Activated naive CD4-positive, alpha-beta T cell treated with anti-CD3 and anti-CD28 coated beads, Interleukin-2, amount 10 ng/mL, durations not matched to agents 7 days and 5 days (primary cell): Measurements from ENCODE around the gene ARPC1B.
A peak's percentile ranks its signal among the peaks of the same experiment; 100 is the strongest.
"Not testable (repeated sequence)": the region's sequence is repeated elsewhere in the genome, so short reads cannot be mapped to it uniquely, and the experiment has no call there.

Source experiments
- CTCF ChIA-PET: fragments of 350-600 bp; sonication (Branson Sonifier 250); formaldehyde crosslinking; loops from one replicate; lab custom pipeline; 2021; ENCODE audit warnings: antibody characterized with exemption; lab: Charles Lee
- DNase-seq: peaks from one replicate; pipeline ENCODE4 v3.0.0-alpha.2; 2020
- H3K27ac Mint-ChIP-seq: one replicate; pipeline ENCODE4 v1.8.0; 2021; ENCODE audit warnings: mild to moderate bottlenecking, moderate library complexity, mixed read lengths
- H3K27me3 Mint-ChIP-seq: one replicate; pipeline ENCODE4 v1.8.0; 2021; ENCODE audit warnings: mild to moderate bottlenecking, mixed read lengths
- H3K36me3 Mint-ChIP-seq: one replicate; pipeline ENCODE4 v1.8.0; 2021; ENCODE audit warnings: mixed read lengths
- H3K4me1 Mint-ChIP-seq: one replicate; pipeline ENCODE4 v1.8.0; 2021; ENCODE audit warnings: mixed read lengths
- H3K4me3 Mint-ChIP-seq: one replicate; pipeline ENCODE4 v1.8.0; 2021; ENCODE audit warnings: mild to moderate bottlenecking, moderate library complexity, mixed read lengths
- H3K9me3 Mint-ChIP-seq: one replicate; pipeline ENCODE4 v1.8.0; 2021; ENCODE audit warnings: mixed read lengths

Gene ARPC1B

GRCh38 chr7:99387239-99387635 is 12.7 kb downstream of the ARPC1B start:
- not testable (repeated sequence) for DNase-seq, H3K4me3 Mint-ChIP-seq, H3K27me3 Mint-ChIP-seq, H3K9me3 Mint-ChIP-seq
- Mint-ChIP-seq H3K4me1 (peaks cover 29% of the 10 kb centered on the region), H3K27ac (peak overlapping the region; percentile 64), H3K36me3 (peaks cover 48% of the 10 kb centered on the region)
- CTCF ChIA-PET, result interaction anchor here (1.4 to 2.0 kb wide), 4 partner anchors 17 to 27 kb away, joined by 3 to 13 read pairs (median 8); no protein-coding TSS in a partner anchor

- Mint-ChIP-seq H3K27me3 (no peaks in the 10 kb centered on the region), H3K27ac (peak overlapping the region; percentile 45), H3K4me1 (peaks cover 32% of the 10 kb centered on the region), H3K4me3 (no peak overlapping the region), H3K9me3 (no peaks in the 10 kb centered on the region), H3K36me3 (peaks cover 50% of the 10 kb centered on the region)
- CTCF ChIA-PET, result interaction anchor here (1.4 to 2.0 kb wide), 4 partner anchors 17 to 28 kb away, joined by 3 to 13 read pairs (median 8); no protein-coding TSS in a partner anchor
- DNase-seq, result no peak
These were observed 13.4 kb downstream of the ARPC1B start for GRCh38 chr7:99387912-99388311.

DNA sequence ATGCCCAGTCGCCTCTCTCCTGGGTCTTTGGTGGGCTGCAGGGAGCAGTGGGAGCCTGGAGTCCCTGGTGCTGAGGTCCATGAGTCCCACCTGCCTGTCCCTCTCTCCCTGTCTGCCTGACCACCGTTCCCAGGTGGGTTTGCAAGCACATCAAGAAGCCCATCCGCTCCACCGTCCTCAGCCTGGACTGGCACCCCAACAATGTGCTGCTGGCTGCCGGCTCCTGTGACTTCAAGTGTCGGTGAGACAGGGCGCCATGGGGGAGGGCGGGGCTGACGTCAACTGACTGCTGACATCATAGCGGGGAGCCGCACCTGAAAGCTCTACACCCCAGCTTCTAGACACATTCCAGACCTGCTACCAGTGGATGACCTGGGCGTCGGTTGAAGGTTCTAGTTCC is 15.2 kb downstream of the ARPC1B start:
- CTCF ChIA-PET, result interaction anchor here (0.6 to 1.0 kb wide), 3 partner anchors 22 to 25 kb away, joined by 3 to 4 read pairs (median 3); no protein-coding TSS in a partner anchor
- H3K27ac Mint-ChIP-seq, result no peak overlapping the region
- peaks cover 33% of the 10 kb centered on the region for H3K4me1 Mint-ChIP-seq
- H3K27me3 Mint-ChIP-seq, result no peaks in the 10 kb centered on the region
- no peaks in the 10 kb centered on the region for H3K9me3 Mint-ChIP-seq
- H3K36me3 Mint-ChIP-seq, result peaks cover 55% of the 10 kb centered on the region
- no peak overlapping the region for H3K4me3 Mint-ChIP-seq
- no peak for DNase-seq

DNA sequence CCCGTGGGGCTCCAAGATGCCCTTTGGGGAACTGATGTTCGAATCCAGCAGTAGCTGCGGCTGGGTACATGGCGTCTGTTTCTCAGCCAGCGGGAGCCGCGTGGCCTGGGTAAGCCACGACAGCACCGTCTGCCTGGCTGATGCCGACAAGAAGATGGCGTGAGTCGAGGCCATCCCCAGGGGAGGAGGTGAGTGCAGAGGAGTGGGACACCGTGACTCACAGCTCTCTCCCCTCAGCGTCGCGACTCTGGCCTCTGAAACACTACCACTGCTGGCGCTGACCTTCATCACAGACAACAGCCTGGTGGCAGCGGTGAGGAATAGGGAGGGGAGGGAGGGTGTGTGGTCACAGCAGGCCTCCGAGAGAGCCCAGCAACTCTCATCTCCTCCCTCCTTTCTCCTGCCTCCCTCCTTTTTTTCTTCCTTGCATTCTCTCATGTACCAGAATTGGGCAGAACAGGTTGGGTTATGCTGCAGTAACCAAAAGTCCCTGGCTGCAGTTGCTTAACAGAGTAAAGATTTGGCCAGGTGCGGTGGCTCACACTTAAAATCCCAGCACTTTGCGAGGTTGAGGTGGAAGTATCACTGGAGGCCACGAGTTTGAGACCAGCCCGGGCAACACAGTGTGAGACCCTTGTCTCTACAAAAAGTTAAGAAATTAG is 16.5 kb downstream of the ARPC1B start:
- CTCF ChIA-PET, result interaction anchor here (0.7 to 2.3 kb wide), 3 partner anchors 8 to 26 kb away, joined by 3 to 8 read pairs (median 4); no protein-coding TSS in a partner anchor
- no peak overlapping the region for H3K4me3 Mint-ChIP-seq
- H3K4me1 Mint-ChIP-seq, result peaks cover 33% of the 10 kb centered on the region
- H3K9me3 Mint-ChIP-seq, result no peaks in the 10 kb centered on the region
- H3K27ac Mint-ChIP-seq, result no peak overlapping the region
- H3K27me3 Mint-ChIP-seq, result no peaks in the 10 kb centered on the region
- DNase-seq, result no peak
- peaks cover 58% of the 10 kb centered on the region for H3K36me3 Mint-ChIP-seq

DNA sequence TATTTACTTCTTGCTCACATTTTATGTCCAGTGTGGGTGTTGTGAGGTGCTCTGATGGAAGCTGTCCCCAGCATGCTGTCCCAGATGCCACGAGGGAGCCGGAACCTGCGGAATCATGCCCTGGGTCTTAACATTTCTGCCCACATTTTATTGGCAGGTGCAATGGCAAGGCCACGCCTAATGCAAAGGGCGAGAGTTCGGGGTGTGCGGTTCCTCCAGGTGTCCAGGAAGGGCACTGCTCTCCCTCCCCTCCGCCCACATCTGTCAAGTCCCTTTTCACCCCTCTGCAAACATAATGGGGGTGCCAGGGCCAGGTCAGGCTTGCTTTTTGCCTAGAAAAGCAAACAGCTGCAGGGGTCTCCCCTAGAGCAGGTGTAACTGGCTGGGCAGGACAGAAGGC is 17.5 kb downstream of the ARPC1B start:
- H3K4me3 Mint-ChIP-seq, result no peak overlapping the region
- no peak for DNase-seq
- CTCF ChIA-PET, result interaction anchor here (2.3 kb wide), 1 partner anchor 27 kb away, joined by 8 read pairs; no protein-coding TSS in a partner anchor
- peaks cover 29% of the 10 kb centered on the region for H3K4me1 Mint-ChIP-seq
- no peaks in the 10 kb centered on the region for H3K9me3 Mint-ChIP-seq
- H3K27ac Mint-ChIP-seq, result peak overlapping the region; percentile 67
- no peaks in the 10 kb centered on the region for H3K27me3 Mint-ChIP-seq
- H3K36me3 Mint-ChIP-seq, result peaks cover 53% of the 10 kb centered on the region

- peak overlapping the region; percentile 82 for H3K27ac Mint-ChIP-seq
- no peaks in the 10 kb centered on the region for H3K27me3 Mint-ChIP-seq
- H3K4me3 Mint-ChIP-seq, result peak overlapping the region; percentile 43
- peak; percentile 90 for DNase-seq
- peaks cover 27% of the 10 kb centered on the region for H3K4me1 Mint-ChIP-seq
- no peaks in the 10 kb centered on the region for H3K9me3 Mint-ChIP-seq
- CTCF ChIA-PET, result interaction anchor here (1.5 to 2.3 kb wide), 2 partner anchors 14 to 28 kb away, joined by 4 to 8 read pairs; no protein-coding TSS in a partner anchor
- H3K36me3 Mint-ChIP-seq, result peaks cover 52% of the 10 kb centered on the region
These were observed 18.3 kb downstream of the ARPC1B start for GRCh38 chr7:99392659-99393354.

DNA sequence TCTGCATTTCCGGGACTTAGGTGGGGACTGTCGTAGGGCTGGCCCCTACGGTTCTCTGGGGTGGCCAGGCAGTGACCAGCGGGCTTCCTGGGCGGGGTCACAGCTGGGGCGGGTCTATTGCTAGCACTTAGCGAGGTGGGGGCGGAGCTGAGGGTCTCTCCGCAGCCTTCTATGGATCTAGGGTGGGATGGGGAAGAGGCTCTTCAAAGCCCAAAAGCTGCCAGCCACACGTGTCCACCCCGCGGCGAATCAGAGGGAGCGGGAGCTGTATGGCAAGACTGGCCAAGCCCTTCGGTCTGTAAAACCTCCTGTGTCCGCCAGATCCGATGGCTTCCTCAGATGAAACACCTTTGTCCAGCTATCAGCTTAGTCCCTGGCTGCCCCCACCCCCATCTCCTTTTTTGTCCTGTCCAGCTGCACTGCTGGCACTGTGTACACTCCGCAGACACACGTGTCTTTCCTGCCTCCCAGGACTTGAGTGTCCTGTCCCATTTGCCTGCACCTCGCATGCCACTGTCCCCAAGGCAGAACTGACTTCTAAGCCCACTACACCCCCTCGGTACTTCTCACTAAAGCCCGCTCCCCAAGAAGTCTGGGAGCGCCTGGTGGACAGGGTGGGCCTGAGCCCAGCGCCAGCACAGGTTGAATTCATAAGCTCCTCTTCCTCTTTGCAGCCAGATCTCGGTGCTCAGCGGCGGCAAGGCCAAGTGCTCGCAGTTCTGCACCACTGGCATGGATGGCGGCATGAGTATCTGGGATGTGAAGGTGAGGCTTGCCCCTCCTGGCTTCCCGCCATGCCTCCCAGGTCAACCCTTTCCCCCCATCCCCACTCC is 19.0 kb downstream of the ARPC1B start:
- Mint-ChIP-seq H3K27me3 (no peaks in the 10 kb centered on the region), H3K36me3 (peaks cover 50% of the 10 kb centered on the region), H3K9me3 (no peaks in the 10 kb centered on the region), H3K4me3 (peak overlapping the region; percentile 43), H3K27ac (peak overlapping the region; percentile 82), H3K4me1 (peaks cover 27% of the 10 kb centered on the region)
- CTCF ChIA-PET, result interaction anchor here (0.9 to 2.3 kb wide), 5 partner anchors 13 to 33 kb away, joined by 3 to 8 read pairs (median 3); no protein-coding TSS in a partner anchor
- no peak for DNase-seq

DNA sequence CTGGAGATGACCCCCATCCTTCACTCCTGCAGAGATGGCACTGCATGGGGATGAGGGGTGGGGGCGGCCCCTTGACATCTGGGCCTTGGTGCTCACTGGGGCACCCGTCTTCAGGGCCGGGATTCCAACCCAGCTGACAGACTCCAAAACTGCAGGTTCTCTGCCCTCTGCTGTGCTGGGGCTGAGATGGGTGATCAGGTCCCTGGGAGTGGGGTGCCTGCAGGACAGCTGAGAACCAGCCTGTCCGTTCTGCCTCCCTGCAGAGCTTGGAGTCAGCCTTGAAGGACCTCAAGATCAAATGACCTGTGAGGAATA is 19.6 kb downstream of the ARPC1B start:
- H3K27me3 Mint-ChIP-seq, result no peaks in the 10 kb centered on the region
- H3K4me3 Mint-ChIP-seq, result no peak overlapping the region
- peaks cover 53% of the 10 kb centered on the region for H3K36me3 Mint-ChIP-seq
- DNase-seq, result no peak
- CTCF ChIA-PET, result interaction anchor here (0.9 to 1.5 kb wide), 5 partner anchors 13 to 34 kb away, joined by 3 to 5 read pairs (median 3); no protein-coding TSS in a partner anchor
- peak overlapping the region; percentile 82 for H3K27ac Mint-ChIP-seq
- no peaks in the 10 kb centered on the region for H3K9me3 Mint-ChIP-seq
- H3K4me1 Mint-ChIP-seq, result peaks cover 30% of the 10 kb centered on the region

- Mint-ChIP-seq H3K27ac (peak overlapping the region; percentile 76), H3K4me1 (peaks cover 28% of the 10 kb centered on the region), H3K9me3 (no peaks in the 10 kb centered on the region), H3K4me3 (no peak overlapping the region), H3K27me3 (no peaks in the 10 kb centered on the region), H3K36me3 (peaks cover 60% of the 10 kb centered on the region)
- DNase-seq, result no peak
- CTCF ChIA-PET, result interaction anchor here (1.2 to 1.5 kb wide), 2 partner anchors 8 to 30 kb away, joined by 4 to 5 read pairs; no protein-coding TSS in a partner anchor
These were observed 21.2 kb downstream of the ARPC1B start for GRCh38 chr7:99395616-99396327.

DNA sequence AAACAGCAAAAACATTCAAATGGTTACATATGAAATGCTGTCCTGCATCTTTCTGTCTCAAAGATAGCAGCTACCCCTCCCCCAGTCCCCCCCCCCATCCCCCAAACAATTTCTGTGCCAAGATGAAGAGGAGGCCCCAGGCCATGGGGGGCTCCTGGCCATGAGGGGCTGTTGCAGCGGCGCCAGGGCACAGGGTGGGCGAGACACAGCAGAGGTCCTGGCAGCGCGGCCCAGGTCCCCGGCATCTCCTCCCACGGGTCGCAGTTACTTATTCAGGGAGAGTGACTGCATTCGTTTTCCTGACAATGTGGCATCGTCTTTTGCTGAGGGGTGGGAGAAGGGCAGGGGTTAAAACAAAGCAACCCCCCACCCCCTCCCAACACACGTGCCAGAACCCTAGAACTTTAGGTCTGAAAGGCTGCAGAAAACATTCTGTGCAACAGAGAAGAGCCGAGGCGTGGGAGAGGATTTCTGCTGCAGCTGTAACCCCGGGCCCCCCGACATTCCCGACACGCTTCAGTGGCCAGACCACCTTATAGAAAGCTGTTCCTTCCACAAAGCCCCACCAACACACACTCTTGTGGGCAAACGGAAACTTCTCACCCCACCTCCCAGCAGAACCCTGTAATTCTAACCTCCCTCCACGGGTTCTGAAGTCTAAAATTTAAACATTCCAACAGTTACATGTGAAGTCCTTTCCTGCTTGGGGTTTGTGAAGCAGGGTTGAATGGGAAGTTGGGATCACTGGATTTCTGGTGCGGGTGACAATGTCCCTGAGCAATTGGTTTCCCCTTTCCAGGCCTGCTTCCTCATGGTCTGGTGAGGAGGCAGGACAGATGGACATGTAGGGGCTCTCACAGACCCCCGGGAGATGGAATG is 22.1 kb downstream of the ARPC1B start:
- Mint-ChIP-seq H3K27ac (no peak overlapping the region), H3K27me3 (no peaks in the 10 kb centered on the region), H3K4me3 (no peak overlapping the region), H3K4me1 (peaks cover 25% of the 10 kb centered on the region), H3K36me3 (peaks cover 64% of the 10 kb centered on the region), H3K9me3 (no peaks in the 10 kb centered on the region)
- CTCF ChIA-PET, result no interaction called here
- DNase-seq, result no peak

- H3K9me3 Mint-ChIP-seq, result no peaks in the 10 kb centered on the region
- DNase-seq, result no peak
- CTCF ChIA-PET, result no interaction called here
- H3K4me1 Mint-ChIP-seq, result peaks cover 21% of the 10 kb centered on the region
- peak overlapping the region; percentile 40 for H3K27ac Mint-ChIP-seq
- H3K36me3 Mint-ChIP-seq, result peaks cover 61% of the 10 kb centered on the region
- H3K27me3 Mint-ChIP-seq, result no peaks in the 10 kb centered on the region
- no peak overlapping the region for H3K4me3 Mint-ChIP-seq
These were observed 22.9 kb downstream of the ARPC1B start for GRCh38 chr7:99397297-99397983.

DNA sequence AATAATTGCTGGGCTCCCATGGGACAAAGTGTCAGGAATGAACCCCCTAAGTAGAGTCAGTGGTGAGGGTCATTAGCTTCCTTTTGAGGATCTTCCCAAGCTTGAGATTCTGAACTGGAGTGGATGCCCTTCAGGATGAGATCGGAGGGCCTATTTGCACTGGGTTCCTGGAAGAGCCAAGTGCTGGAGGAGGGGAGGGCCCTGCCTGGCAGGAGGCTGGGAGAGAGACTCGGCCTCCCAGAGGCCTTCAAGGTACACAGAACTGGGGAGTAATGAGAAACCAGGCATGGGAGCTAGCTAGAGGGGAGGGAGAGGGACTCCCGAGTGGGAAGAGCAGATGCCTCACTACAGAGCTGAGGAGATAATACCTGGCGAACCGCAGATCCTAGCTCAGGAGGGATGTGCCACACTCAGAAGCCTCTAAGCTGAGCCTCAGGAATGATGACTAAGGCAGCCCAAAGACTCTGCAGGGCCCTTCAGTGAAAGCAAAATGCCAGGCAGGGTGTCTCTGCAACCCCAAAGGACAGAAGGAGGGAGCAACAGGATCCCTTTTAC is 24.4 kb downstream of the ARPC1B start:
- no peaks in the 10 kb centered on the region for H3K9me3 Mint-ChIP-seq
- no peak for DNase-seq
- H3K27me3 Mint-ChIP-seq, result no peaks in the 10 kb centered on the region
- H3K36me3 Mint-ChIP-seq, result peaks cover 59% of the 10 kb centered on the region
- H3K4me1 Mint-ChIP-seq, result peaks cover 6% of the 10 kb centered on the region
- CTCF ChIA-PET, result interaction anchor here (3.1 kb wide), 1 partner anchor 33 kb away, joined by 12 read pairs; no protein-coding TSS in a partner anchor
- H3K4me3 Mint-ChIP-seq, result peak overlapping the region; percentile 21
- peak overlapping the region; percentile 6 for H3K27ac Mint-ChIP-seq
